Endothelial cell of umbilical vein (primary cell): Measurements from ENCODE around the gene ANKRD33B.

Experiments used
- CTCF ChIP-seq, 2 donors: IDR thresholded peaks; 1 replicate in 1 of 2; 2 replicates in 1 of 2; pipeline ENCODE4 v1.5.1; 2011; ENCODE audit warnings: low read length in 2 of 2, mild to moderate bottlenecking in 2 of 2, moderate library complexity in 2 of 2, control low read depth in 1 of 2, inconsistent platforms in 1 of 2, low read depth in 1 of 2; ENCODE audit not compliant: insufficient read depth in 1 of 2; ENCODE audit errors: extremely low read depth in 1 of 2
- POLR2A ChIP-seq: IDR thresholded peaks from 2 replicates; pipeline ENCODE4 v1.6.1; 2012; ENCODE audit warnings: low read depth, mild to moderate bottlenecking, control low read depth, low read length
- POLR2AphosphoS5 ChIP-seq: IDR thresholded peaks from 2 replicates; pipeline ENCODE4 v1.6.1; 2012; ENCODE audit warnings: low read depth, mild to moderate bottlenecking, control low read depth, low read length, moderate library complexity; ENCODE audit not compliant: insufficient read depth

GRCh38 chr5:10637944-10638343, 74.1 kb downstream of the ANKRD33B start:
- TF ChIP-seq CTCF (IDR thresholded peaks at IDR 0.05; ENCODE audit: extremely low read depth in 1 of 2, insufficient read depth in 1 of 2, low read depth in 1 of 2, low read length in 2 of 2) (no peak), POLR2A (no peak), POLR2AphosphoS5 (no peak)
